Tibial nerve (tissue), 3 donors: ENCODE data around the gene FAM217A.

ENCODE experiments used
- CTCF ChIP-seq, 5 experiments: fragments of 200-600 bp in 3 of 5; fragments of 450-650 bp in 2 of 5; sonication (generic) in 3 of 5; IDR thresholded peaks; one replicate each; pipeline ENCODE4 v1.5.1; 2016 to 2019; ENCODE audit warnings: antibody characterized with exemption in 5 of 5, mild to moderate bottlenecking in 3 of 5, moderate library complexity in 2 of 5
- POLR2A ChIP-seq, 2 donors: fragments of 450-650 bp; IDR thresholded peaks; one replicate each; pipeline ENCODE4 v1.6.1; 2017; ENCODE audit warnings: antibody characterized with exemption in 2 of 2, mild to moderate bottlenecking in 2 of 2, moderate library complexity in 2 of 2

GRCh38 chr6:4049246-4049645, 29.7 kb downstream of the FAM217A start:
- TF ChIP-seq CTCF (IDR thresholded peaks at IDR 0.05) = no peak
- no peak for TF ChIP-seq POLR2A (IDR thresholded peaks at IDR 0.05)
